ENCODE data around the gene PCMT1. TPM values are rescaled to one million over a fixed set of nuclear protein-coding genes. Genes with fewer than 3 reads are reported as not detected.

PCMT1 gene
- polyA plus RNA-seq, 1 donor = 62.8 TPM

GRCh38 chr6:149856256-149856994 lies 106.9 kb downstream of the PCMT1 start:
- DNase-seq = no peak

- DNase-seq = no peak
These were observed 108.0 kb downstream of the PCMT1 start for GRCh38 chr6:149857541-149857940.

- no peak for DNase-seq
These were observed 109.8 kb downstream of the PCMT1 start for GRCh38 chr6:149859368-149859767.

- DNase-seq = no peak
These were observed 110.4 kb downstream of the PCMT1 start for GRCh38 chr6:149859938-149860337.

GRCh38 chr6:149860513-149860833 lies 110.9 kb downstream of the PCMT1 start:
- no peak for DNase-seq

Other genes with a start within 250 kb of the PCMT1 start
- 26.8 TPM for gene PPIL4, start 203.7 kb upstream of the PCMT1 start, polyA plus RNA-seq (ENCODE audit: insufficient read length)
- 45.7 TPM for gene GINM1, start 183.4 kb upstream of the PCMT1 start, polyA plus RNA-seq (ENCODE audit: insufficient read length)
- gene KATNA1, start 101.0 kb upstream of the PCMT1 start, polyA plus RNA-seq (ENCODE audit: insufficient read length) = 21.1 TPM
- gene LATS1, start 31.6 kb upstream of the PCMT1 start, polyA plus RNA-seq (ENCODE audit: insufficient read length) = 19.4 TPM
- 20.0 TPM for gene NUP43, start 3.2 kb upstream of the PCMT1 start, polyA plus RNA-seq (ENCODE audit: insufficient read length)
- 19.6 TPM for gene LRP11, start 114.6 kb downstream of the PCMT1 start, polyA plus RNA-seq (ENCODE audit: insufficient read length)
- gene RAET1E, start 148.4 kb downstream of the PCMT1 start, polyA plus RNA-seq (ENCODE audit: insufficient read length) = 0.45 TPM
- gene RAET1G, start 173.4 kb downstream of the PCMT1 start, polyA plus RNA-seq (ENCODE audit: insufficient read length) = 0.54 TPM
- gene ULBP2, start 192.3 kb downstream of the PCMT1 start, polyA plus RNA-seq (ENCODE audit: insufficient read length) = not detected
- gene ULBP1, start 214.2 kb downstream of the PCMT1 start, polyA plus RNA-seq (ENCODE audit: insufficient read length) = 0.30 TPM

Data from hindlimb muscle (tissue), 1 donor.